GM19324 (cell line): ENCODE data around the gene SUPT7L.
"Not testable (repeated sequence)": the region's sequence is repeated elsewhere in the genome, so short reads cannot be mapped to it uniquely, and the experiment has no call there.

Experiments used
- ATAC-seq: cut with Tn5 transposase; IDR thresholded peaks from one replicate; pipeline ENCODE4 v1.9.1; 2021; ENCODE audit warnings: mild to moderate bottlenecking, moderate library complexity; ENCODE audit not compliant: unreplicated experiment, low FRiP score

SUPT7L gene

DNA sequence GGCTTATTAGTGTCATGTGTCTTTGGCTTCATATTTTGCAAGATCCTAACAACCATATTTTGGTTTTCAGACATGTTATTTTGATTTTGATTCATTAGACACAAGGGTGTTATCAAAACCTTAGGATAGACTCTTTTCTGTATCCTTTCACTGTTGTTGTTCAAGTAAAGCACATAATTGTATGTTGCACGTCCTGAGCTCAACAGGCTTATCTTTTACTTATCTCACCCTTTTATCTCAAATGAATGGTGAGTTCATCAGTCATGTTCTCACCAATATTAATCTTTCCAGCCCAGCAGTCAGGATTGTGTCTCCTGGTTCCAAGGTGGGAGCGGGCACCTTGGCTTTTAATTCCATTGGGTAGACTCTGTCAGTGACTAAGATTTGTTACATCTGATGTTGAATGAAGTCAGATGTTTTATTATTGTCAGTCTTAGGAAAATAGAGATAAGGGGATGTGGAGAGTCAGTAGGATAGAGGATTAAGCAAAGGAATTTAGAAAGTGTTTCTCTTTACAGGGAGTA, 22.6 kb downstream of the SUPT7L start:
- no peak for ATAC-seq

DNA sequence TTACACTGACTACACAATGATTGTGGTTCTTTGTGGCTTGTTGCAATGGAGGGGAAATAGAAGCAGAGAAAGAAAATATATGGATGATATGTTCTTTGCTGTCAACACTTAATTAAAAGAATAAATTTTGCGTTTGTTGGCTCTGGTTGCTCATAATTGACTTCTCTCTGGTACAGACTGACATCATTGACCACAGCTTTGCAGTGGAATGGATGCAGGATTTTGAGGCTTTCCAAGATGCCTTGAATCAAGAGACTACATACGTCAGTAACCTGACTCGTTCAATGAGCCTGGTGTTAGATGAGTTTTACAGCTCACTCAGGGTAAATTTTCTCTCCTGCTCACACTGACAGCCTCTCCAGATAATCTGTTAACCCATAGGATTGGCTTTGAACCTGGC, 24.7 kb downstream of the SUPT7L start:
- ATAC-seq: no peak

DNA sequence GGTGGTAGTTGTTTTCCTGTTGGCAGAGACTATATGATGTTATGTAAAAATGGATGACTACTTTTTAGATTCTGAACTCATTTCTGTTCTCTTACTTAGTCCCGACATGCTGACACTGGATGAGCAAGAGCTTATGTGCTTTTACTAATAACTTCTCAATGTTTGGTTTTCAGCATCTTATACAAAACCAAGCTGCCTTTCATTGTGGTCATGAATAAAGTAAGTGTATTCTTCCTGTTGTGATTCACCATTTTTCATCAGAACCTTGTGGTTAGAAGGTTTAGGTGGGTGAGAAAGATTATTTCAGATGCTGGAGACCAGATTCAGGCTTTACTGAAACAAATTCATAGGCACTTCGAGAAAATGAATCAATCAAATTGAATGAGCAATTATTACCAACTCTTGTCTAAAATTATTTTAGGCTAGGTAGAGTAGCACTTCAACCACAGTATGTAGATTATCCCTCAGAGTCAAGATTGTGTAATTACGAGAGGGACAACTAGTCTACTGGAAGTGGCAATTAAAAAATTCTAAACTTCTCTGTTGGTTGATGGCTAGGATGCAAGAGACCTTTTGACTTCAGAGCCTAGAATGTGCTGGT, 25.3 kb downstream of the SUPT7L start:
- no peak for ATAC-seq

DNA sequence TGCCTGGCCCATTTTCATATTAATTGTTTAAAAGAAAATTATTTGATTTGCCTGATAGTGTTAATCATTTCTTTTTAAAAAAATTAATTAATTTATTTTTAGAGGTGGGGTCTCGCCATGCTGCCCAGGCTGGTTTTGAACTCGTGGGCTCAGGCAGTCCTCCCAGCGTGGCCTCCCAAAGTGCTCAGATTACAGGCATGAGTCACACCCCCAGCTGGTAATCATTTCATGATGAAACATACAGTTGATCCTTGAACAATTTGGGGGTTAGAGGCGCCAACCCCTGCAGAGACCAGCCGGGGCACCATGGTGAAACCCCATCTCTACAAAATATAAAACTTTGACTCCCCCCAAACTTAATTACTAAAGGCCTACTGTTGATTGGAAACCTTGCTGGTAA, 26.6 kb downstream of the SUPT7L start:
- no peak for ATAC-seq

DNA sequence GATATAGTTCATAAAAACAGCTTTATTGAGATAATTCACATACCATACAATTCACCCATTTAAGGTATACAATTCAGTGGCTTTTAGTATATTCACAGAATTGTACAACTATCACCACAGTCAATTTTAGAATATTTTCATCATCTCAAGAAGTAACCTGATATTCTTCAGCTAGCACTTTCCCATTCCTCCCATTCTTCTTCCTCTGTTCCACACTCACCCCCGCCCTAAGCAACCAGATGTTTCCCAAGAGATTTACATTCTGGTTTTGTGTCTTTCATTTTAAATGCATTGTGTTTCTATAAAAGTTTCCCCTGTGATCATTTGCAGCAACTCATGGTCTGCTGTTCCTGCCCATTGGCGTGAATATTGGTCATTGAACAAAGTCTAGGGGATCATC, 29.1 kb downstream of the SUPT7L start:
- no peak for ATAC-seq

DNA sequence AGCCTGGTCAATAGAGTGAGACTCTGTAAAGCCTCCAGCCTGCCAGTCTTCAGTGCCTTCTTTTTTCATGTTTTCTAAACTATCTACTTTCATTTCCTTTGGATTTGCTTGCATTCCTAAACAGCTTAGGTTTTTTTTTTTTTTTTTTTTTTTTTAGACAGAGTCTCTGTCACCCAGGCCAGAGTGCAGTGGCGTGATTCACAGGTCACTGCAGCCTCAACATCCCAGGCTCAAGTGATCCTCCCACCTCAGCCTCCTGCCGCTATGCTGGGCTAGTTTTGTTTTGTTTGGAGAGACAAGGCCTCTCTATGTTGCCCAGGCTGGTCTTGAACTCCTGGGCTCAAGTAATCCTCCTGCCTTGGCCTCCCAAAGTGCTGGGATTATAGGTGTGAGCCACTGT, 33.2 kb downstream of the SUPT7L start:
- ATAC-seq: not testable (repeated sequence)

DNA sequence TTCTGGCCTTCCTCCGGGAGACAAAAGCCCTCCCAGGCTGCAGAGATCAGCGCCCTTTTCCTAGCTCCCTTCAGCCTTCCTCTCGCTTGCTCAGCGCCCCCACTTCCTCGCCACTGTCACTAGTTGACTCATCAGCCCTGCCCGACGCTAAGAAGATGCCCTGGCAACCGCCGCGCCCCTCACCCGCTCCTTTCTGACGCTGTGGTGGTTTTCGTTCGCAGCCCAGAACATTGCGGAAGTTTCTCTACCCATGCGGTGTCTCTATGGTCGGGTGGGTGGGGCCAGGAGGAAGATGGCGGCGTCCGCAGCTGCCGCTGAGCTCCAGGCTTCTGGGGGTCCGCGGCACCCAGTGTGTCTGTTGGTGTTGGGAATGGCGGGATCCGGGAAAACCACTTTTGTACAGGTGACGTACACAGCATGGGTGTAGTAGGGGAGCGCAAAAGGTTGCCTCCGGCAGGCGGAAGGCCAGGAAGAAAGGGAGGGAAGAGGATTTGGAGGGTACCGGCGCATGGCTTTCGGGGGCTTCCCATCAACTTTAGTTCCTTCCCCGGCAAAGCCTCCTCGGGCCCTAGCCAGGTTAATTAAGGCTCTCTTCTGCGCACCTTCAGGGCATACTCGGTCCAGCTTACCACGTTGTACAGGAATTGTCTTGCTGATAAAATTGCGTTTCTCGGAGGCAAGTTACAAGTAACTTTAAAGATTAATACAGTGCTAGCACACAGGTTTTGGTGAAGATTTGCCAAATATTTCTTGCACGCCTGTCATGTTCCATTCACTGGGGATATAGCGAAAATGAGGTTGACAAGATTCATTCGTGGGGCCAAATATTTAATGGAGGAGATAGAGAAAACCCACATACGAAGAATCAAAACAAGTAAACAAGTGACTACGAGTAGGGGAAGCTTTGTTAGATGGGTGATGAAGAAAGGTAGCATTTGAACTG, 34.4 kb downstream of the SUPT7L start, which contains the start of the genes CCDC121 and GPN1:
Gene CCDC121, minus strand, starts transcription at position 246 of the 943 bp plus-strand sequence. CDS start 1,213 bp downstream, outside the sequence.
Gene GPN1, plus strand, starts transcription at position 284 of the 943 bp plus-strand sequence. Its CDS starts 9 bp downstream, at position 293.
- peak; percentile 94 for ATAC-seq

DNA sequence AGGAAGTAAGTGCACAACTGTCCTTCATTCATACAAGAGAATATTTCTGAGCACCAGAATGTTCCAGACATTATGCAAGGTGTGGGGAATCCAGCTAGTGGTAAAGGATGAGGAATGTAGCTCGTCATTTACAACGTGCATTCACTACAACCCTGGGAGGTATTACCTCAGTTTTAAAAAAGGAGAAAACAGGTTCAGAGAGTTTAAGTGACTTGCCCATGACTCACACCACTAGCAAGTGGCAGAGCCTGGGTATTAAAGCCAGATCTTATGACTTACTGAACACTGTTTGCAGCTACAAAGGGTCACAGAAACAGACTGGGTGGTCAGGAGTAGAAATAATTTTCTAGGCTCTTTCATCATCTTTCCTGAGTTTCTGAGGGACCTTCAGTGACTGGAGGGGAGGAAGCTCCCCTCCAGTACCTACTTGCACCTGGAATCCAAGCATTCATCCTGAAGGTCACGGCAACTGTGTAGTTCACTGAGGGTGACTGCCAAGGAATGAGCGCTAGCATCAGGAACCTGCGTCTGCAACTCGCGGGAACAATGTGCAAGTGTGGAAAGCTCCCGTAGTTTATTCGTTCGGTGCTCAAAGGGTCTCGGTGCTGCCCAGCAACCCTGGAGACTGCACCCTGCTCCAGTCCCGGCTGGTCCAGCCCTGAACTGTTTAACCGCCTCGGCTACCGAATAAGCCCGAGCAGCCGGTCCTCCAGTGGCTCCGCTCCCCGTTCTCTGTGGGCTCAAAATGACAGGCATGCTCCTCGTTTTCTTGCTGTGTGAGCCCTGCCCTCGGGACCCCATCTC, 35.2 kb downstream of the SUPT7L start:
- peak; percentile 19 for ATAC-seq

DNA sequence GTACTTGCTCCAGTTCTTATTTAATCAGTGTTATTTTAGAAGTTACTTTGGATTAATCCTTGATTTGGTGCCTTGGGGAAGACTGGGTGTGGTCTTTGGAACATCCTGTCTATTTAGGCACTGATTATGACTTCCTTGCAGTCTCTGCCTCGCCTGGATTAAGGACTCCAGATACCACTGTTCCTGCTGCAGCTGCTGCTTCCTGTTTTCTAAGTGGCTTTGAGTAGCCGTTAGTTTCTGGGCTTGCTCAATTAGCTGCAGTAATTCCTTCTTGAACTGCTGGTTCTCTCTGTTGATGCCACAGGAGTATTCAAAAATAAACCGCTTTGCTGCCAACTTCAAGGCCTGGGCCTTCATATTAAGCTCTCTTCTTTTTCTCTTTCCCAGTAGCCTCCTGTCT, 36.5 kb downstream of the SUPT7L start:
- not testable (repeated sequence) for ATAC-seq

DNA sequence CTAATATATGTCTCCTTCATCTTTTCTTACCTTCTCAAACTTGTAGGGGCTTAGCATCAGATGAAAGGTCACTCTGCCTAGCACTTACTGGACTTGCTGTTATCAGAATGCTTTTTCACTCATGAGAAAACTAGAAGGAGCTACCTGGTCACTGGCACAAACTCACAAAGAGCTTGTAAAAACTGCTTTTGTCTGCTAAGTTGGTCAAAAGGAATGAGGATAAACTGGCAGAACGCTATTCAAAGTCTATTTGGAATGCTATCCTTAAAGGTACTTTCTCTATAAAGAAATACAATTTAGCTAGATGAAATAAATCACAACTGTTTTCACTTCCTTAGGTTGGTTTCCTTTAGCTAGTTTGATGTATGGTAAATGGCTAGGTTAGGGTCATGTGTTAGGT, 37.1 kb downstream of the SUPT7L start:
- ATAC-seq: not testable (repeated sequence)

DNA sequence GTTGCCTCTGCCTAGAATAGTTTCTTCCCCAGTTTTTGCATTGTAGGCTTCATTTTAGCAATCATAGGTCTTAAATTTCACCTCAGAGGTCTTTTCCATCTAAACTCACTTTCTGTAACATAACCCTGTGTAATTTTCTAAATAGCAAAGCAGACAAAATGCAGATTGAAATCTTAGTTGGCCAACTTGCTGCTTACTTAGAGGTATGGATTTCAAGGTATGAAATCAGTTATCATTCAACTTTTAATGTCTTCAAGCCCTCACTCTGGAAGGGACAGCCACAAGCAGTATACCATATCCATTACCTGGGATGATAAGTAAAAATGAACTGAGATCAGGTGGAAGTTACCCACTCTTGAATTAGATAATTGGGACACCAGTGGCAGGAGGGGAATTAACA, 38.5 kb downstream of the SUPT7L start:
- no peak for ATAC-seq

DNA sequence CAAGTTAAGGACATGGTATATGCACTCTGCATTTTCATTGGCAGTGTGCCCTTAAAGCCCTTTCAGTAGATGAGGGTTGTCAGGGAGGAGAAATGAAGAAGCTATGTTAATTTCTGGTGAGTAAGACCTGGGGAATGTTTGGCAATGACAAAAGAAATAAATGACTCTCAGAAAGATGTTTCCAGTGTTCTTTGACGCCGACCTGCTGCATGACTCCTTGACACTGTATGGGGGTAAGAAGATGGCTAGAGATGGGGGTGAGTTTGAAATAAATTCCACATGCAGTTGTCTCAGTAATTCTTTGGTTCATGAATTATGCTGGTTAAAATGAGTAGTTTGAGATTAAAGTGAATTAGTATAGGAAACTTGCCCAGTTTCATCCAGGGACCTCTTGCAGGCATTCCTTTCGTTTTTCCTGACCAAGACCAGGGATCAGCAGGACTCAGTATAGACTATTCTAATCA, 40.5 kb downstream of the SUPT7L start:
- no peak for ATAC-seq

DNA sequence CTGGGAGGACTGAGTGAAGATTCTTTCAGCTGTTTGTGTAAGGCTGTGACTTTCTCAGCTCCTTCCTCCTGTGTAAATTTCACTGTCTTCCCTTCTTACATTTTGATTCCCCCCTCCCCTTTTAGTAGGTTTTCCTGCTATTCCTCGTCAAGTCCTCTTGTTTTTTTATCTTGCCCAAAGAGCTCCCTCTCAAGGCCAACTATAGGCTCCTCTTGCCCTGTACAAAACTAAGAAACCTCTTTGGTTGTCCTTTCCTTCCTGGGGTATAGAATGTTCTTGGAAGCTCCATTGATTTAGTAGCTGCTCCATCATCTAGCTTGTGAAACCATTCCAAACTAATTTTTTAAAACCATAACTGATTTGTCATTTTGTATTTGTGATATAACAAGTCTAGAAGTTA, 41.9 kb downstream of the SUPT7L start:
- no peak for ATAC-seq

DNA sequence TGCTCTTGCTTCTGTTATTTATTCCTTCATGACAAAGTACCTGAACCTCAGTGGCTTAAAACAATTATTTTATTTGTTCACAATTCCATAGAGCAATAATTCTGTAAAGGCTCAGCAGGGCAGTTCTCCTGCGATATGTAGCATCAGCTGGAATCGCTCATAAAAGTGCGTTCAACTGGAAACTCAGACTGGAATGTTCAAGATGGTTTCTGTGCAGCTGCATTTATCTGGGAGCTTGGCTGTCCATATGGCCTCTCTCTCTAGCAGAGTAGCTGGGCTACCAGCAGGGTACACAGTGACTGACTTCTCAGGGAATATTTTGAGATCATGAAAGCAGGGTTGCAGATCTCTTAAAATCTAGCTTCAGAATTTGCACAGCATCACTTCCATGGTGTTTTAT, 48.1 kb downstream of the SUPT7L start:
- ATAC-seq: no peak

DNA sequence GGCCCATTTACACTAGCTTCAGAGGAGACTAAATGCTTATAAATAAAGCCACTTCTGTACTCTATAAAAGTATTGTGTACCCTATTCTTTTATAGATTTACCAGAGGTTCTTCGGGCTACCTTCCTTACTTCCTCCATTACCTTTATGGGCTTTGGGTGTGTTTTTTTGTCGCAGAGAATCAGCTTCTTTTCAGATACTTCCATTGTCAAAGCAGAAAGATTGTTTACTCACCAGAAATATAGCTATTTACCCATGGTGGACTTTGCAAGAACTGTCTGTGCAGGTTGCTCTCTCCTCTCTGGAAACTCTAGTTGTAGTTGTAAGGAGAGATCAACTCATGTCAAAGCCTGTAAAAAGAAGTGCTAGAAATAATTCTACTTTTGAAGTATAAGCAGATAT, 49.4 kb downstream of the SUPT7L start:
- ATAC-seq: no peak

DNA sequence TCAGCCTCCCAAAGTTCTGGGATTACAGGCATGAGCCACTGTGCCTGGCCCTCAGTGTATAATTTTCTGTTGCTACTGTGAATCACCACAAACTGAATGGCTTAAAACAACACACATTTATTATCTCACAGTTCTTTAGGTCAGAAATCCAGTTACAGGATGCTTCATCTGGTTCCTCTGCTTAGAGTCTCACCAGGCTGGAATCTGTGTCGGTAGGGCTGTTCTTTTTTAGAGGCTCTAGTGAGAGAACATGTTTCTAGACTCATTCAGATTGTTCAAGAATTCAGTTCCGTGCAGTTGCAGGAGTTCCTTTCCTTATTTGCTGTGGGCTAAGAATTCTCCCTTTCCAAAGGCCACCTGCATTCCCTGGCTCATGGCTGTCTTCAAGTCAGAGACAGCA, 56.8 kb downstream of the SUPT7L start:
- ATAC-seq: no peak
